Measurements from ENCODE around the gene IFNL1. TPM values are rescaled to one million over a fixed set of nuclear protein-coding genes. Genes with fewer than 3 reads are reported as not detected.
"Not testable (repeated sequence)": the region's sequence is repeated elsewhere in the genome, so short reads cannot be mapped to it uniquely, and the experiment has no call there.

The IFNL1 gene
- total RNA-seq, 1 experiment from 2014 or later, result 1.0 TPM

DNA sequence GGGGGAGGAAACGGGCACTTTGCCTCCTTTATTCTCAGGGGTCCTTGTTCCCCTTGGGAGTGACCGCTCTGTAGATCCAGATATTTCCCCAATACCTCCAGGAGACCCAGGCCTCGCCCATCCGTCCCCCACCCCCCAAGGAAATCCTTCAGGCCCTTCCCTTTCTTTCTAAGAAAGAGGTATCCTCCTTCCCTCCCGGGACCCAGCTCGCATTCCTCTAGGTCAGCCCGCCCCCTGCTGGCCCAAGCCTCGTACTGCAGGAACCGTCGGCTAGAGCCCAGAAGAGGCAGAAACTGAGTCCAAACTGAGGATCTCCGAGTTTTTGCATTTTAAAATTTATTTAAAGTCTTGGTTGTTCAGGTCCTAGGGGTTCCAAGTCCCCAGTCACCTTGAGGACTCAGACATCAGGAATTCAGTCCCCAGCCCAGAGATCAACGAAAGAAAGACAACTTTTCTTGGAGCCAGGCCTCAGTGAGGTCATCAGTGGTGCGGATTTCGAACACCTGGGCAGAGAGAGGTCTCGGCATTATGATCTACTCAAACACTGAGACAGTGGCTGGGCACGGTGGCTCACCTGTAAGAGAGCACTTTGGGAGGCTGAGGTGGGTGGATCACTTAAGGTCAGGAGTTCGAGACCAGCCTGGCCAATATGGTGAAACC is 32.0 kb downstream of the IFNL1 start:
- no TSS peak for BruUV-seq (replicated peaks)
- H3K4me1 Mint-ChIP-seq (ENCODE audit: low read depth, unreplicated experiment), result no peaks in the 10 kb centered on the region
- H3K27me3 Mint-ChIP-seq (ENCODE audit: unreplicated experiment), result peaks cover 38% of the 10 kb centered on the region
- no peak overlapping the region for H3K4me3 Mint-ChIP-seq (ENCODE audit: low read depth, unreplicated experiment)
- no peaks in the 10 kb centered on the region for H3K36me3 Mint-ChIP-seq (ENCODE audit: insufficient read depth, unreplicated experiment)
- CTCF ChIA-PET, result interaction anchor here (0.5 to 1.8 kb wide), 4 partner anchors 200 to 937 kb away, joined by 3 to 11 read pairs (median 3); no protein-coding TSS in a partner anchor
- intact Hi-C loops (cut with micrococcal nuclease; ENCODE audit: unreplicated experiment), result loop anchor here (1.0 to 10.0 kb wide), 4 partner anchors 206 to 363 kb away; no protein-coding TSS in a partner anchor
- TF ChIP-seq, protein P1, sequence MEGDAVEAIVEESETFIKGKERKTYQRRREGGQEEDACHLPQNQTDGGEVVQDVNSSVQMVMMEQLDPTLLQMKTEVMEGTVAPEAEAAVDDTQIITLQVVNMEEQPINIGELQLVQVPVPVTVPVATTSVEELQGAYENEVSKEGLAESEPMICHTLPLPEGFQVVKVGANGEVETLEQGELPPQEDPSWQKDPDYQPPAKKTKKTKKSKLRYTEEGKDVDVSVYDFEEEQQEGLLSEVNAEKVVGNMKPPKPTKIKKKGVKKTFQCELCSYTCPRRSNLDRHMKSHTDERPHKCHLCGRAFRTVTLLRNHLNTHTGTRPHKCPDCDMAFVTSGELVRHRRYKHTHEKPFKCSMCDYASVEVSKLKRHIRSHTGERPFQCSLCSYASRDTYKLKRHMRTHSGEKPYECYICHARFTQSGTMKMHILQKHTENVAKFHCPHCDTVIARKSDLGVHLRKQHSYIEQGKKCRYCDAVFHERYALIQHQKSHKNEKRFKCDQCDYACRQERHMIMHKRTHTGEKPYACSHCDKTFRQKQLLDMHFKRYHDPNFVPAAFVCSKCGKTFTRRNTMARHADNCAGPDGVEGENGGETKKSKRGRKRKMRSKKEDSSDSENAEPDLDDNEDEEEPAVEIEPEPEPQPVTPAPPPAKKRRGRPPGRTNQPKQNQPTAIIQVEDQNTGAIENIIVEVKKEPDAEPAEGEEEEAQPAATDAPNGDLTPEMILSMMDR (IDR thresholded peaks at IDR 0.05; ENCODE audit: unreplicated experiment), result peak; percentile 99
- no peak overlapping the region for H3K27ac Mint-ChIP-seq (ENCODE audit: unreplicated experiment)
- H3K9me3 Mint-ChIP-seq (ENCODE audit: low read depth, unreplicated experiment), result no peaks in the 10 kb centered on the region
- peak; percentile 94 for DNase-seq

DNA sequence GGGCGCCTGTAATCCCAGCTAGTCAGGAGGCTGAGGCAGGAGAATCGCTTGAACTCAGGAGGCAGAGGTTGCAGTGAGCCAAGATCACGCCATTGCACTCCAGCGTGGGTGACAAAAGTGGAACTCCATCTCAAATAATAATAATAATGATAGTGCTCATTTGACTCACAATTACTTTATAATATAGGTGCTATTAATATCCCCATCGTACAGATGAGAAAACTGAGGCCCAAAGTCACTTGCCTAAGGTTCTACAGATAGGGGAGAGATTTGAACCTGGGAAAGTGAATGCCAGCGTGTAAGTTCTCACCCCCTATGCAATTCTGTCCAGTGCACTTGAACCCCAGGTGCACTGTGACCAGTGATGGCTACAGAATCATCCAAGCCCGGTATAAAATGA is 33.7 kb downstream of the IFNL1 start:
- BruUV-seq (replicated peaks), result no TSS peak
- CTCF ChIA-PET, result no interaction called here
- intact Hi-C loops (cut with micrococcal nuclease; ENCODE audit: unreplicated experiment), result loop anchor here (5.0 to 10.0 kb wide), 2 partner anchors 278 to 365 kb away; no protein-coding TSS in a partner anchor
- DNase-seq, result no peak
- TF ChIP-seq, protein P1 (IDR thresholded peaks at IDR 0.05; ENCODE audit: unreplicated experiment), result no peak
- Mint-ChIP-seq H3K27ac (ENCODE audit: unreplicated experiment) (no peak overlapping the region), H3K27me3 (ENCODE audit: unreplicated experiment) (peaks cover 25% of the 10 kb centered on the region), H3K36me3 (ENCODE audit: insufficient read depth, unreplicated experiment) (no peaks in the 10 kb centered on the region), H3K4me3 (ENCODE audit: low read depth, unreplicated experiment) (no peak overlapping the region), H3K4me1 (ENCODE audit: low read depth, unreplicated experiment) (no peaks in the 10 kb centered on the region), H3K9me3 (ENCODE audit: low read depth, unreplicated experiment) (no peaks in the 10 kb centered on the region)

DNA sequence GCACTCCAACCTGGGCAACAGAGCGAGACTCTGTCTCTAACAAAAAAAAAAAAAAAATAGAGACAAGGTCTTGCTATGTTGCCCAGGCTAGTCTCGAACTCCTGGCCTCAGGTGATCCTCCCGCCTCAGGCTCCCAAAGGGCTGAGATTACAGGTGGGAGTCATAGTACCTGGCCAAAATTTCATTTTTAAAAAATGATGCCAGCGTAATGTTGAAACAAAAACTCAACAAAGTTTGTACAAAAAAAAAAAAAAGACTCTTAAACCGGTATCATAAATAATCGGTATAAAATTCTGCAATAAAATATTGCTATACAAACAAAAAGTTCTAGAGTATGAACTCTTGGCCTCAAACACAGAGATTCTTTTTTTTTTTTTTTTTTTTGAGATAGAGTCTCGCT is 36.1 kb downstream of the IFNL1 start:
- no TSS peak for BruUV-seq (replicated peaks)
- Mint-ChIP-seq H3K27me3 (ENCODE audit: unreplicated experiment) (peaks cover 45% of the 10 kb centered on the region), H3K4me3 (ENCODE audit: low read depth, unreplicated experiment) (no peak overlapping the region), H3K27ac (ENCODE audit: unreplicated experiment) (no peak overlapping the region), H3K4me1 (ENCODE audit: low read depth, unreplicated experiment) (no peaks in the 10 kb centered on the region), H3K9me3 (ENCODE audit: low read depth, unreplicated experiment) (no peaks in the 10 kb centered on the region), H3K36me3 (ENCODE audit: insufficient read depth, unreplicated experiment) (no peaks in the 10 kb centered on the region)
- no peak for DNase-seq
- intact Hi-C loops (cut with micrococcal nuclease; ENCODE audit: unreplicated experiment), result no loop called here
- CTCF ChIA-PET, result interaction anchor here (1.1 kb wide), 1 partner anchor 210 kb away, joined by 3 read pairs; no protein-coding TSS in a partner anchor
- TF ChIP-seq, protein P1 (IDR thresholded peaks at IDR 0.05; ENCODE audit: unreplicated experiment), result no peak

DNA sequence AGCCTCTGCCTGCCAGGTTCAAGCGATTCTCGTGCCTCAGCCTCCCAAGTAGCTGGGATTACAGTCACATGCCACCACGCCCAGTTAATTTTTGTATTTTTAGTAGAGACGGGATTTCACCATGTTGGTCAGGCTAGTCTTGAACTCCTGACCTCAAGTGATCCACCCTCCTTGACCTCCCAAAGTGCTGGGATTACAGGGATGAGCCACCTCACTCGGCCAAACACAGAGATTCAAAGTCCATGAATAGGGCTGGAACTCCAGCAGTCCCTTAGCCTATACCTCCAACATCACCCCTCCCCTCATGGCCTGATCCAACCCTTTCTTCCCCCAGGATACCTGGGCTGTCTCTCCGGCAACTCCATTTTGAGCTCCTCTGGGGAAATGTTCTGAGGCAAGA is 36.5 kb downstream of the IFNL1 start:
- H3K36me3 Mint-ChIP-seq (ENCODE audit: insufficient read depth, unreplicated experiment); H3K4me1 Mint-ChIP-seq (ENCODE audit: low read depth, unreplicated experiment); H3K27ac Mint-ChIP-seq (ENCODE audit: unreplicated experiment); H3K9me3 Mint-ChIP-seq (ENCODE audit: low read depth, unreplicated experiment); intact Hi-C loops (cut with micrococcal nuclease; ENCODE audit: unreplicated experiment); BruUV-seq (replicated peaks); H3K4me3 Mint-ChIP-seq (ENCODE audit: low read depth, unreplicated experiment); DNase-seq: not testable (repeated sequence)
- CTCF ChIA-PET, result interaction anchor here (0.6 kb wide), 1 partner anchor 189 kb away, joined by 3 read pairs; no protein-coding TSS in a partner anchor
- H3K27me3 Mint-ChIP-seq (ENCODE audit: unreplicated experiment), result peaks cover 50% of the 10 kb centered on the region

DNA sequence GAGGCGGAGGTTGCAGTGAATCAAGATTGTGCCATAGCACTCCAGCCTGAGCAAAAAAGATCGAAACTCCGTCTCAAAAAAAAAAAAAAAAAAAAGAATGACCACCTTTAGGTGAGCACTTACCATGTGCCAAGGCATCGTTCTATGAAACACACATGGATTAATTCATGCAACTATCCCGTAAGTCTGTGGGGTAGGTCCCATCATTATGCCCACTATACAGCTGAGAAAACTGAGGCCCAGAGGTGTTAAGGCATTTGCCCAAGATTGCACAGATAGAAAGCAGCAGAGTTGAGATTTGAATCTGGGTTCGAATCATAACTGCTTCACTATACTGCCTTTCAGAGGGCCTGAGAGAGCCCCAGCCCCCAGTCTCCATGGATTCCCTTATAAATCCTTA is 37.3 kb downstream of the IFNL1 start:
- TF ChIP-seq, protein P1 (IDR thresholded peaks at IDR 0.05; ENCODE audit: unreplicated experiment), result no peak
- CTCF ChIA-PET, result interaction anchor here (0.6 kb wide), 1 partner anchor 190 kb away, joined by 3 read pairs; no protein-coding TSS in a partner anchor
- intact Hi-C loops (cut with micrococcal nuclease; ENCODE audit: unreplicated experiment), result no loop called here
- Mint-ChIP-seq H3K27ac (ENCODE audit: unreplicated experiment) (no peak overlapping the region), H3K4me3 (ENCODE audit: low read depth, unreplicated experiment) (no peak overlapping the region), H3K27me3 (ENCODE audit: unreplicated experiment) (peaks cover 56% of the 10 kb centered on the region), H3K4me1 (ENCODE audit: low read depth, unreplicated experiment) (peaks cover 9% of the 10 kb centered on the region), H3K9me3 (ENCODE audit: low read depth, unreplicated experiment) (no peaks in the 10 kb centered on the region), H3K36me3 (ENCODE audit: insufficient read depth, unreplicated experiment) (no peaks in the 10 kb centered on the region)
- BruUV-seq (replicated peaks), result no TSS peak
- DNase-seq, result no peak
